GM18867 (cell line): ENCODE data around the gene FHIP1B.

Source experiments
- ATAC-seq: cut with Tn5 transposase; IDR thresholded peaks from one replicate; pipeline ENCODE4 v1.9.1; 2021; ENCODE audit warnings: mild to moderate bottlenecking, moderate library complexity; ENCODE audit not compliant: unreplicated experiment

Gene FHIP1B

GRCh38 chr11:6203327-6203726, 31.1 kb downstream of the FHIP1B start:
- ATAC-seq = peak; percentile 65

- ATAC-seq = no peak
These were observed 32.4 kb downstream of the FHIP1B start for GRCh38 chr11:6202041-6202440.

- no peak for ATAC-seq
These were observed 33.0 kb downstream of the FHIP1B start for GRCh38 chr11:6201481-6201880.

- no peak for ATAC-seq
These were observed 33.5 kb downstream of the FHIP1B start for GRCh38 chr11:6200975-6201374.

- ATAC-seq = no peak
These were observed 35.1 kb downstream of the FHIP1B start, which contains the start of gene OR52W1 for GRCh38 chr11:6199174-6199810. OR52W1 (plus strand) TSS chr11:6199224; CDS start chr11:6199224, 0 bp downstream.

GRCh38 chr11:6197466-6198200, 36.8 kb downstream of the FHIP1B start:
- ATAC-seq = no peak

GRCh38 chr11:6196396-6196795, 38.0 kb downstream of the FHIP1B start:
- peak; percentile 50 for ATAC-seq

GRCh38 chr11:6194065-6194581, 40.3 kb downstream of the FHIP1B start:
- ATAC-seq = no peak

GRCh38 chr11:6191742-6192141, 42.7 kb downstream of the FHIP1B start:
- ATAC-seq = no peak

GRCh38 chr11:6175440-6175839, 59.0 kb downstream of the FHIP1B start:
- no peak for ATAC-seq

- no peak for ATAC-seq
These were observed 64.2 kb downstream of the FHIP1B start, which contains the start of gene OR52B2 for GRCh38 chr11:6170226-6170625. OR52B2 (minus strand) TSS chr11:6170326; CDS start chr11:6170326, 0 bp downstream.
